Smooth muscle cell (in vitro differentiated cells): ENCODE measurements around the gene CA9. TPM values are rescaled to one million over a fixed set of nuclear protein-coding genes. Genes with fewer than 3 reads are reported as not detected.

ENCODE experiments used
- DNase-seq: peaks from one replicate; lab custom pipeline; 2025; ENCODE audit not compliant: unreplicated experiment; lab: John Stamatoyannopoulos, UW
- H2AFZ ChIP-seq: fragments of 200-600 bp; sonication (generic); 2 replicates; pipeline ENCODE4 v1.6.0; 2016; ENCODE audit warnings: antibody characterized with exemption, low read depth, mild to moderate bottlenecking
- H3F3A ChIP-seq: fragments of 200-600 bp; sonication (generic); 2 replicates; pipeline ENCODE4 v1.6.0; 2017; ENCODE audit warnings: antibody characterized with exemption, low read depth
- H3K27ac ChIP-seq: fragments of 200-600 bp; sonication (generic); 2 replicates; pipeline ENCODE4 v1.5.1; 2016; ENCODE audit warnings: low read depth, mild to moderate bottlenecking
- H3K27me3 ChIP-seq: fragments of 200-600 bp; sonication (generic); 2 replicates; pipeline ENCODE4 v1.6.1; 2016; ENCODE audit warnings: low read depth, mild to moderate bottlenecking
- H3K36me3 ChIP-seq: fragments of 200-600 bp; sonication (generic); 2 replicates; pipeline ENCODE4 v1.5.1; 2016; ENCODE audit warnings: low read depth
- H3K4me1 ChIP-seq: fragments of 200-600 bp; sonication (generic); 2 replicates; pipeline ENCODE4 v1.5.1; 2016; ENCODE audit warnings: low read depth
- H3K4me2 ChIP-seq: fragments of 200-600 bp; sonication (generic); 2 replicates; pipeline ENCODE4 v1.6.0; 2016; ENCODE audit warnings: mild to moderate bottlenecking
- H3K4me3 ChIP-seq: fragments of 200-600 bp; sonication (generic); 2 replicates; pipeline ENCODE4 v1.5.1; 2016; ENCODE audit warnings: mild to moderate bottlenecking
- H3K79me2 ChIP-seq: fragments of 200-600 bp; sonication (generic); 2 replicates; pipeline ENCODE4 v1.6.0; 2016; ENCODE audit warnings: low read depth, mild to moderate bottlenecking
- H3K9ac ChIP-seq: fragments of 200-600 bp; sonication (generic); 2 replicates; pipeline ENCODE4 v1.6.0; 2016; ENCODE audit warnings: low read depth
- H3K9me3 ChIP-seq: fragments of 200-600 bp; sonication (generic); replicated peaks from 2 replicates; pipeline ENCODE4 v1.5.1; 2016; ENCODE audit warnings: low read depth
- H4K20me1 ChIP-seq: fragments of 200-600 bp; sonication (generic); 2 replicates; pipeline ENCODE4 v1.6.0; 2016; ENCODE audit warnings: low read depth
- CTCF ChIP-seq: fragments of 200-600 bp; sonication (generic); IDR thresholded peaks from 2 replicates; pipeline ENCODE4 v1.5.1; 2017; ENCODE audit warnings: borderline replicate concordance, mild to moderate bottlenecking, antibody characterized with exemption; ENCODE audit not compliant: insufficient read depth, poor library complexity, severe bottlenecking
- WGBS: methylation state at CpG from one replicate; pipeline ENCODE4 v1.1.7; 2016; ENCODE audit warnings: low lambda C conversion rate; 5-methylcytosine and 5-hydroxymethylcytosine counted together
- polyA plus RNA-seq: library from polyadenylated mRNA; unstranded; fragments of >200 nt; fragmentation: Nextera tagmentation; extraction: Ambion mirVana; gene quantifications from 2 replicates; pipeline ENCODE4 v1.2.1, GENCODE V29; 2016
- total RNA-seq: library from RNA; depleted of rRNA; stranded (reverse); fragments of >200 nt; gene quantifications from 2 replicates; pipeline ENCODE4 v1.2.3, GENCODE V29; 2014

The CA9 gene
- total and polyA plus RNA-seq, 2 experiments from 2014 or later: 4.6 TPM; not detected in 1

GRCh38 chr9:35666549-35666948 lies 7.2 kb upstream of the CA9 start:
- no peaks in the 10 kb centered on the region for H3F3A ChIP-seq
- no peak overlapping the region for H3K27ac ChIP-seq
- H3K9me3 ChIP-seq: no peaks in the 10 kb centered on the region
- TF ChIP-seq CTCF: no peak
- over 99% methylated on average over 5 of the region's 5 CpGs for WGBS
- DNase-seq: no peak
- H4K20me1 ChIP-seq: no peaks in the 10 kb centered on the region
- H3K4me1 ChIP-seq: peaks cover 8% of the 10 kb centered on the region
- H2AFZ ChIP-seq: no peak overlapping the region
- no peaks in the 10 kb centered on the region for H3K36me3 ChIP-seq
- H3K4me2 ChIP-seq: no peak overlapping the region
- H3K4me3 ChIP-seq: no peak overlapping the region
- H3K9ac ChIP-seq: no peak overlapping the region
- H3K27me3 ChIP-seq: no peaks in the 10 kb centered on the region
- H3K79me2 ChIP-seq: no peaks in the 10 kb centered on the region

- Histone ChIP-seq H3K9ac (no peak overlapping the region), H3F3A (no peaks in the 10 kb centered on the region), H2AFZ (no peak overlapping the region), H3K4me1 (peaks cover 8% of the 10 kb centered on the region), H3K9me3 (no peaks in the 10 kb centered on the region), H3K27me3 (no peaks in the 10 kb centered on the region), H3K4me2 (no peak overlapping the region), H3K27ac (no peak overlapping the region), H4K20me1 (no peaks in the 10 kb centered on the region), H3K79me2 (no peaks in the 10 kb centered on the region), H3K36me3 (no peaks in the 10 kb centered on the region), H3K4me3 (no peak overlapping the region)
- 91% methylated on average over 3 of the region's 3 CpGs for WGBS
- TF ChIP-seq CTCF: no peak
- DNase-seq: no peak
Observed at GRCh38 chr9:35667939-35668338, 5.8 kb upstream of the CA9 start.

GRCh38 chr9:35669331-35670145 lies 4.2 kb upstream of the CA9 start:
- no peak overlapping the region for H3K9ac ChIP-seq
- no peaks in the 10 kb centered on the region for H3K27me3 ChIP-seq
- H3K9me3 ChIP-seq: no peaks in the 10 kb centered on the region
- no peak overlapping the region for H3K27ac ChIP-seq
- H3K4me1 ChIP-seq: peaks cover 1% of the 10 kb centered on the region
- H2AFZ ChIP-seq: no peak overlapping the region
- no peaks in the 10 kb centered on the region for H3K79me2 ChIP-seq
- no peak for TF ChIP-seq CTCF
- 79% methylated on average over 6 of the region's 6 CpGs for WGBS
- no peaks in the 10 kb centered on the region for H3F3A ChIP-seq
- H3K4me2 ChIP-seq: no peak overlapping the region
- no peak overlapping the region for H3K4me3 ChIP-seq
- DNase-seq: no peak
- H3K36me3 ChIP-seq: no peaks in the 10 kb centered on the region
- H4K20me1 ChIP-seq: no peaks in the 10 kb centered on the region

- Histone ChIP-seq H3K9ac (no peak overlapping the region), H3F3A (peaks cover 4% of the 10 kb centered on the region), H3K27me3 (no peaks in the 10 kb centered on the region), H4K20me1 (no peaks in the 10 kb centered on the region), H3K4me3 (no peak overlapping the region), H3K27ac (no peak overlapping the region), H3K4me1 (peaks cover 5% of the 10 kb centered on the region), H3K79me2 (no peaks in the 10 kb centered on the region), H2AFZ (no peak overlapping the region), H3K36me3 (no peaks in the 10 kb centered on the region), H3K4me2 (no peak overlapping the region), H3K9me3 (no peaks in the 10 kb centered on the region)
- no peak for DNase-seq
- 86% methylated on average over 3 of the region's 3 CpGs for WGBS
- TF ChIP-seq CTCF: no peak
Observed at GRCh38 chr9:35674025-35674361, 265 bp downstream of the CA9 start.
